ENCODE results near the gene MBTPS1. TPM values are rescaled to one million over a fixed set of nuclear protein-coding genes. Genes with fewer than 3 reads are reported as not detected.

The MBTPS1 gene
- total RNA-seq, 1 donor from 2014 or later = 88.7 TPM

GRCh38 chr16:84044118-84044488 is 72.6 kb downstream of the MBTPS1 start:
- TF ChIP-seq CTCF (IDR thresholded peaks at IDR 0.05) = peak; percentile 63
- peak; percentile 33 for DNase-seq (ENCODE audit: low spot score)
- Mint-ChIP-seq H3K36me3 (ENCODE audit: low read depth) (peaks cover 2% of the 10 kb centered on the region), H3K27ac (ENCODE audit: unreplicated experiment) (no peak overlapping the region), H3K27me3 (ENCODE audit: low read depth) (peaks cover 21% of the 10 kb centered on the region), H3K9me3 (ENCODE audit: low read depth) (no peaks in the 10 kb centered on the region), H3K4me3 (ENCODE audit: unreplicated experiment) (no peak overlapping the region), H3K4me1 (ENCODE audit: low read depth) (no peaks in the 10 kb centered on the region)

GRCh38 chr16:84043486-84044117 is 73.1 kb downstream of the MBTPS1 start:
- peaks cover 26% of the 10 kb centered on the region for H3K27me3 Mint-ChIP-seq (ENCODE audit: low read depth)
- no peak overlapping the region for H3K27ac Mint-ChIP-seq (ENCODE audit: unreplicated experiment)
- H3K36me3 Mint-ChIP-seq (ENCODE audit: low read depth) = peaks cover 2% of the 10 kb centered on the region
- peak; percentile 53 for DNase-seq (ENCODE audit: low spot score)
- no peak overlapping the region for H3K4me3 Mint-ChIP-seq (ENCODE audit: unreplicated experiment)
- no peak for TF ChIP-seq CTCF (IDR thresholded peaks at IDR 0.05)
- H3K9me3 Mint-ChIP-seq (ENCODE audit: low read depth) = no peaks in the 10 kb centered on the region
- no peaks in the 10 kb centered on the region for H3K4me1 Mint-ChIP-seq (ENCODE audit: low read depth)

- peaks cover 2% of the 10 kb centered on the region for H3K36me3 Mint-ChIP-seq (ENCODE audit: low read depth)
- no peaks in the 10 kb centered on the region for H3K9me3 Mint-ChIP-seq (ENCODE audit: low read depth)
- TF ChIP-seq CTCF (IDR thresholded peaks at IDR 0.05) = no peak
- no peaks in the 10 kb centered on the region for H3K4me1 Mint-ChIP-seq (ENCODE audit: low read depth)
- peaks cover 29% of the 10 kb centered on the region for H3K27me3 Mint-ChIP-seq (ENCODE audit: low read depth)
- peak; percentile 81 for DNase-seq (ENCODE audit: low spot score)
- no peak overlapping the region for H3K27ac Mint-ChIP-seq (ENCODE audit: unreplicated experiment)
- no peak overlapping the region for H3K4me3 Mint-ChIP-seq (ENCODE audit: unreplicated experiment)
These were observed 73.8 kb downstream of the MBTPS1 start for GRCh38 chr16:84042879-84043485.

DNA sequence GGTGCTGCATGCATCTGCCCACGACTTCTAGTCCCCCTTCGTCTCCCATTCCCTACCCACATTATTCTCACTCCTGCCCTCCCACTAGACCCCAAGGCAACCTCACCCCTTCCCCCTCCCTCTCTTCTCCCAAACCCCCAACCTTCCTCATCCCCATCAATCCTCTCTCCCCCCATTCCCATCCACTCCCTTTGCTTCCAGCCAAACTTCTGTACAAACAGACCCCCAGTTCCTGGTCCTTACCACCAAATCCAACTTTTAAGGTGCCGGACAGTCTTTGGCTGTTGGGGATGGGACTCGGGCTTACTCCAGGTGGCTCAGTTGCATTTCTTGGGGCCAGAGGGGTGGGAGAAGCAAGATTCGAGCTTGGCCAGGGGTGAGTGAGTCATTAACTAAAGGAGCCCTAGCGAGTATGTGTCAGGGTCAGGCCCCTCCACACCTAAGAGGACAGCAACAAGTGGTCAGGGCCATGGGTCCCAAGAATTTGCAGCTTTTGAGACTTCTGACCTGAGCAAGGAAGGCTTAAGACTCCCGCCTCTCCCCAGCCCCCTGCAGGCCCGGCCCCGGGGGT is 74.3 kb downstream of the MBTPS1 start, which contains the start of gene SLC38A8:
SLC38A8 (minus strand) TSS at position 488 of the 571 bp plus-strand sequence. CDS start 638 bp downstream, outside the sequence.
- TF ChIP-seq CTCF (IDR thresholded peaks at IDR 0.05) = no peak
- Mint-ChIP-seq H3K36me3 (ENCODE audit: low read depth) (peaks cover 2% of the 10 kb centered on the region), H3K4me3 (ENCODE audit: unreplicated experiment) (no peak within 1 kb of the TSS), H3K27ac (ENCODE audit: unreplicated experiment) (no peak within 1 kb of the TSS), H3K27me3 (ENCODE audit: low read depth) (peaks cover 29% of the 10 kb centered on the region), H3K9me3 (ENCODE audit: low read depth) (no peaks in the 10 kb centered on the region), H3K4me1 (ENCODE audit: low read depth) (no peaks in the 10 kb centered on the region)
- DNase-seq (ENCODE audit: low spot score) = no peak

- H3K27ac Mint-ChIP-seq (ENCODE audit: unreplicated experiment) = no peak overlapping the region
- no peaks in the 10 kb centered on the region for H3K36me3 Mint-ChIP-seq (ENCODE audit: low read depth)
- peaks cover 29% of the 10 kb centered on the region for H3K27me3 Mint-ChIP-seq (ENCODE audit: low read depth)
- no peaks in the 10 kb centered on the region for H3K4me1 Mint-ChIP-seq (ENCODE audit: low read depth)
- no peaks in the 10 kb centered on the region for H3K9me3 Mint-ChIP-seq (ENCODE audit: low read depth)
- TF ChIP-seq CTCF (IDR thresholded peaks at IDR 0.05) = no peak
- peak; percentile 81 for DNase-seq (ENCODE audit: low spot score)
- no peak overlapping the region for H3K4me3 Mint-ChIP-seq (ENCODE audit: unreplicated experiment)
These were observed 74.9 kb downstream of the MBTPS1 start for GRCh38 chr16:84041881-84042280.
